ENCODE data around the gene CDC42EP4.

The CDC42EP4 gene

DNA sequence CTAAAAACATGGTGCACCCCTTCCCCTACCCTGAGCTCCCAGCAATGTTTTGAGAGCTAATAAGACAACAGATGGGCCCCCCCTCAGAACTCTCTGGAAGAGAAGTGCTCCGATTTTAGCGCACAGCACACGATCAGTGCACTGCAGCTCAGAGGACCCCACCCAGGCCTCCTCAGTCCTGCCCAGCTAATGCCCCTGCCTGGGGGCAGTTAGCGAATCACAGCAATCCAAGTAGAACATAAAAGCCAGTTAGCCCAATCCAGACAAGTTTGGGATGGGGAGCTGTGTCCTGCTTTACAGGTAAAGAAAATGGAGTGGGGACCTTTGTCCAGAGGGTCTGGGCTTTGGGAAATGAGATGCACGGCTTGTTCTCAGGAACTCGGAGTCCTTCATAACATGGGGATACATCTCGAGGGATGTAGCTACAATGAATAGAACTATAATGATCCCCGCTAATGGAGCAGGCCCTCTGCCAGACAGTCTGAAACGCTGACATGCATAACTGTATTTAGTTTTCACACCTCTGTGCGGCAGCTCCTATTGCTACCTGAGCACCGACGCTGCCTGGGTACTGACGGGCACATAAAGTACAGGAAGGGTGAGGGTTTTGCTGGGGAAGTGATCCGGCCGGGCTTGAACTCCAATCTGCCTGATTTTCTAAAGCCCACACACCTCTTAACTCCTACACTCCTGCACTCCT, 29.7 kb upstream of the CDC42EP4 start:
- ChIA-PET CTCF (interaction anchor here (0.9 kb wide), 1 partner anchor 31 kb away, joined by 3 read pairs; no protein-coding TSS in a partner anchor), POLR2A (interaction anchor here (0.8 to 1.3 kb wide), 2 partner anchors 29 to 31 kb away, joined by 3 to 4 read pairs; partner anchors contain the start of gene CDC42EP4)
- no peak for TF ChIP-seq SUZ12 (IDR thresholded peaks at IDR 0.05)
- TF ChIP-seq SP1 (IDR thresholded peaks at IDR 0.05), result no peak
- TF ChIP-seq FOXM1 (IDR thresholded peaks at IDR 0.05; ENCODE audit: borderline replicate concordance), result no peak
- no peak for TF ChIP-seq HDGF (IDR thresholded peaks at IDR 0.05; ENCODE audit: borderline replicate concordance)
- TF ChIP-seq FOXA1 (IDR thresholded peaks at IDR 0.05), result no peak
- TF ChIP-seq ARNT (IDR thresholded peaks at IDR 0.05), result no peak
- TF ChIP-seq LEF1 (IDR thresholded peaks at IDR 0.05; ENCODE audit: borderline replicate concordance), result no peak
- TF ChIP-seq CTBP1 (IDR thresholded peaks at IDR 0.05; ENCODE audit: borderline replicate concordance), result no peak
- DNase-seq (ENCODE audit: extremely low spot score), result no peak

DNA sequence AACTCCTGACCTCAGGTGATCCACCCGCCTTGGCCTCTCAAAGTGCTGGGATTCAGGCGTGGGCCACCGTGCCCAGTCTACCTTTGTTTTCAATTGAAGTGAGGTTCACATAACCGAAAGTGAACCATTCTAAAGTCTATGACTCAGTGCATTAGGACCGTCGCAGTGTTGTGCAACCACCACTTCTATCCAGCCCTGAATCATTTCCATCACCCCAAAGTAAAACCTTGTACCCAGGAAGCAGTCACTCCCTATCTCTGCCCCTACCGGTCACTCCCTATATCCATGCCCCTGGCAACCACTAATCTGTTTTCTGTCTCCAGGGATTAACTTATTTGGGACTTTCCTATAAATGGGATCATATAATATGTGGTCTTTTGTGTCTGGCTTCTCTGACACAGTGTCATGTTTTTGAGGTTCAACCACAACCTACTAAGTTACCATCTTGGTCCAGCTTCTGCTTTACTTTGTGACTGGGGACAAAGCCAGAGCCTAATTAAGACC, 28.3 kb upstream of the CDC42EP4 start:
- CTCF ChIA-PET, result no interaction called here
- POLR2A ChIA-PET, result interaction anchor here (1.0 kb wide), 1 partner anchor 29 kb away, joined by 3 read pairs; no protein-coding TSS in a partner anchor
- TF ChIP-seq FOXK2 (IDR thresholded peaks at IDR 0.05) (no peak), FOXA1 (IDR thresholded peaks at IDR 0.05) (no peak)
- DNase-seq (ENCODE audit: extremely low spot score), result no peak

DNA sequence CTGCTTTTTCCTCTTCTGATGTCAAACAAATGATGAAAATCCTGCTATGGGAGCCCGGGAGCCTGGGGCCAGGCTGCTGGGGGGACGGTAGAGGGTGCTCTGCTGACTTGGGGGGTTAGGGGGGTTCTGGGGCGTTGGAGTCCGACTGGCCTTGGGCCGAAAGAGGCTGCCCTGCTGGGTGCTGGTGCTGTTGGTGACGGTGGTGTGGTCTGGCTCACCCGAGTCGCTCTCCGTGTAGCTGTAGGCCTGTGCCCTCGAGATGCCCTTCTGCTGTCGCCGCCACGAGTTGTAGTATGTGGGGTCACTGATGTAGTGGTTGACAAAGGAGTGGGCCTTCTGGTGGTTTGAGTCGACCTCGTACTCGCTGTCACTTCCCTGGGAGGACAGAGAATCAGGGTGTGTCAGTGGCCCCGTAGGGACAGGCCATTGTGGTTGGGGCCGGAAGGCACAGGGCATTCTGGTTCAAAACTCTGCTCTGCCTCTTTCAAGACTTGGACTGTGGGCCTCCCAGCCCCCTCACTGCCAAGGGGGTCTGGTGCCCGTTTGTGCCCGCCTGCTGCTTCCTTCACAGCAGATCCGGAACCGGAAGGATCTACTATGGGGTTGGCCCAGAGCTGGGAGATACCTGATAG, 26.9 kb upstream of the CDC42EP4 start:
- TF ChIP-seq ARNT (IDR thresholded peaks at IDR 0.05) (no peak), LEF1 (IDR thresholded peaks at IDR 0.05; ENCODE audit: borderline replicate concordance) (no peak), ZNF384 (IDR thresholded peaks at IDR 0.05) (no peak), CTBP1 (IDR thresholded peaks at IDR 0.05; ENCODE audit: borderline replicate concordance) (no peak), NFRKB (IDR thresholded peaks at IDR 0.05) (no peak), FOXK2 (IDR thresholded peaks at IDR 0.05) (no peak), ELF4 (IDR thresholded peaks at IDR 0.05) (no peak), FOXM1 (IDR thresholded peaks at IDR 0.05; ENCODE audit: borderline replicate concordance) (no peak), HDGF (IDR thresholded peaks at IDR 0.05; ENCODE audit: borderline replicate concordance) (no peak), SP1 (IDR thresholded peaks at IDR 0.05) (no peak), TARDBP (IDR thresholded peaks at IDR 0.05) (no peak), SUZ12 (IDR thresholded peaks at IDR 0.05) (no peak), L3MBTL2 (conservative IDR thresholded peaks at IDR 0.05) (no peak), BHLHE40 (IDR thresholded peaks at IDR 0.05; ENCODE audit: borderline replicate concordance) (no peak), FOXA1 (IDR thresholded peaks at IDR 0.05) (no peak)
- TF ChIP-seq, protein P1, sequence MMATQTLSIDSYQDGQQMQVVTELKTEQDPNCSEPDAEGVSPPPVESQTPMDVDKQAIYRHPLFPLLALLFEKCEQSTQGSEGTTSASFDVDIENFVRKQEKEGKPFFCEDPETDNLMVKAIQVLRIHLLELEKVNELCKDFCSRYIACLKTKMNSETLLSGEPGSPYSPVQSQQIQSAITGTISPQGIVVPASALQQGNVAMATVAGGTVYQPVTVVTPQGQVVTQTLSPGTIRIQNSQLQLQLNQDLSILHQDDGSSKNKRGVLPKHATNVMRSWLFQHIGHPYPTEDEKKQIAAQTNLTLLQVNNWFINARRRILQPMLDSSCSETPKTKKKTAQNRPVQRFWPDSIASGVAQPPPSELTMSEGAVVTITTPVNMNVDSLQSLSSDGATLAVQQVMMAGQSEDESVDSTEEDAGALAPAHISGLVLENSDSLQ (IDR thresholded peaks at IDR 0.05), result no peak
- DNase-seq (ENCODE audit: extremely low spot score), result no peak
- CTCF ChIA-PET, result no interaction called here
- POLR2A ChIA-PET, result no interaction called here

DNA sequence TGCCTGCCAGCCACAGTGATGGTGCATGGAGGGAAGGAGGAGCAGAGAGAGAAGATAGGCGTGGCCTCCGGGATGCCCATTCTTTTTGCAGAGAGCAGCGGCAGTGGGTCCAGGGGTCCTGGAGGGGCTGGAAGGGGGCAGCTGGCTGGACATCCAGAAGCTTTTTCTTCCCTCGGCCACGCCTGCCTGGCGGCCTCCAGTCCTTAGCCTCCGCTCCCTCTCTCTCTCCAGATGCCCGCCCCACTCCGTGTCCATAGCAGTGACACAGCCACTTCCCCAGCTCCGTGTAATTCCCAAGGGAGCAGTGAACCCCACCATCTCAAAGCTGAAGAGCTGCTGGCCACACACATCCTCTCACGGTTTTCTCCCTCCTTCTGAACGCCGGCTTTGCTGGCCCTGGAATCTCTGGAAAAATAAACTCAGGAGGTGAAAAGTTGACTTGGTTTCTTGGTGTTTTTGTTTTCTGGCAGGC, 26.3 kb upstream of the CDC42EP4 start:
- ChIA-PET CTCF (no interaction called here), POLR2A (no interaction called here)
- DNase-seq (ENCODE audit: extremely low spot score), result no peak
- TF ChIP-seq, protein P1 (IDR thresholded peaks at IDR 0.05), result no peak
- TF ChIP-seq L3MBTL2 (conservative IDR thresholded peaks at IDR 0.05), result no peak
- TF ChIP-seq FOXM1 (IDR thresholded peaks at IDR 0.05; ENCODE audit: borderline replicate concordance), result no peak
- TF ChIP-seq ELF4 (IDR thresholded peaks at IDR 0.05), result no peak
- no peak for TF ChIP-seq BHLHE40 (IDR thresholded peaks at IDR 0.05; ENCODE audit: borderline replicate concordance)
- TF ChIP-seq FOXK2 (IDR thresholded peaks at IDR 0.05), result no peak
- TF ChIP-seq ZNF384 (IDR thresholded peaks at IDR 0.05), result no peak
- no peak for TF ChIP-seq TARDBP (IDR thresholded peaks at IDR 0.05)
- TF ChIP-seq ARNT (IDR thresholded peaks at IDR 0.05), result no peak
- TF ChIP-seq SUZ12 (IDR thresholded peaks at IDR 0.05), result no peak
- TF ChIP-seq NFRKB (IDR thresholded peaks at IDR 0.05), result no peak
- no peak for TF ChIP-seq LEF1 (IDR thresholded peaks at IDR 0.05; ENCODE audit: borderline replicate concordance)
- TF ChIP-seq CTBP1 (IDR thresholded peaks at IDR 0.05; ENCODE audit: borderline replicate concordance), result no peak
- no peak for TF ChIP-seq SP1 (IDR thresholded peaks at IDR 0.05)
- TF ChIP-seq HDGF (IDR thresholded peaks at IDR 0.05; ENCODE audit: borderline replicate concordance), result no peak
- TF ChIP-seq FOXA1 (IDR thresholded peaks at IDR 0.05), result no peak

DNA sequence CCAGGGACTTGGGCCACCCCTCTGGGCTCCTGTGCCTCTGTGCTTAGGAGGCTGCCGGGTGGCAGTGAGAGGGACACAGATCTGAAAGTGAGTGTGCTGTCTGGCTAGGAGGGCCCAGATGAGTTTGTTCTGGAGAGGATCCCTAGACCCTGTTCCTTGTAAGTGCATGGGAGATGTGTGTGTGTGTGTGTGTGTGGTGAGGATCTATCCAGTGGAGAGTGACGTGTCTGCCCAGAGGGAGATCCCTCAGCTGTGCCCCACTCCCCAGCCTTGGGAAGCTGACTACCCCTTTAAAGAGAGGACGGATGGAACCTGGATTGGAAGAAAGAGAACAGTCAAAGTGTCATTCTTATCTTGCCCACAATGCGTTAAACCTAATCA, 25.5 kb upstream of the CDC42EP4 start:
- TF ChIP-seq LEF1 (IDR thresholded peaks at IDR 0.05; ENCODE audit: borderline replicate concordance) (no peak), L3MBTL2 (conservative IDR thresholded peaks at IDR 0.05) (no peak), FOXK2 (IDR thresholded peaks at IDR 0.05) (no peak), SP1 (IDR thresholded peaks at IDR 0.05) (no peak), HDGF (IDR thresholded peaks at IDR 0.05; ENCODE audit: borderline replicate concordance) (no peak), TARDBP (IDR thresholded peaks at IDR 0.05) (no peak), ZNF384 (IDR thresholded peaks at IDR 0.05) (no peak), ARNT (IDR thresholded peaks at IDR 0.05) (no peak), FOXM1 (IDR thresholded peaks at IDR 0.05; ENCODE audit: borderline replicate concordance) (no peak), CTBP1 (IDR thresholded peaks at IDR 0.05; ENCODE audit: borderline replicate concordance) (no peak)
- TF ChIP-seq, protein P1 (IDR thresholded peaks at IDR 0.05), result no peak

More for the DNA sequence above, 25.5 kb upstream of the CDC42EP4 start:
- CTCF ChIA-PET, result no interaction called here
- no peak for DNase-seq (ENCODE audit: extremely low spot score)
- POLR2A ChIA-PET, result no interaction called here

Measured in HEK293T (cell line).